Kidney glomerular epithelial cell (primary cell): ENCODE measurements around the gene KAZALD1.

Source experiments
- DNase-seq: peaks from one replicate; lab custom pipeline; 2025; lab: John Stamatoyannopoulos, UW

The KAZALD1 gene

GRCh38 chr10:101047961-101048892 is 13.6 kb upstream of the KAZALD1 start:
- no peak for DNase-seq

GRCh38 chr10:101050208-101051069 is 11.3 kb upstream of the KAZALD1 start:
- DNase-seq: peak; percentile 7

GRCh38 chr10:101052285-101052684 is 9.5 kb upstream of the KAZALD1 start:
- peak; percentile 7 for DNase-seq

- no peak for DNase-seq
Observed at GRCh38 chr10:101053516-101053915, 8.3 kb upstream of the KAZALD1 start.

GRCh38 chr10:101054351-101054750 is 7.4 kb upstream of the KAZALD1 start:
- DNase-seq: no peak

- DNase-seq: no peak
Observed at GRCh38 chr10:101054876-101055275, 6.9 kb upstream of the KAZALD1 start.

GRCh38 chr10:101055411-101055810 is 6.4 kb upstream of the KAZALD1 start:
- no peak for DNase-seq

GRCh38 chr10:101056365-101057151 is 5.2 kb upstream of the KAZALD1 start:
- DNase-seq: no peak

GRCh38 chr10:101060036-101060950 is 1.5 kb upstream of the KAZALD1 start:
- DNase-seq: peak; percentile 96

- peak; percentile 86 for DNase-seq
Observed at GRCh38 chr10:101060951-101061623, 702 bp upstream of the KAZALD1 start.

- DNase-seq: no peak
Observed at GRCh38 chr10:101062232-101063049, 652 bp downstream of the KAZALD1 start.

GRCh38 chr10:101063050-101063525 is 1.3 kb downstream of the KAZALD1 start:
- no peak for DNase-seq

- no peak for DNase-seq
Observed at GRCh38 chr10:101063548-101064414, 2.0 kb downstream of the KAZALD1 start.

- no peak for DNase-seq
Observed at GRCh38 chr10:101064415-101065030, 2.7 kb downstream of the KAZALD1 start.

GRCh38 chr10:101065481-101066145 is 3.8 kb downstream of the KAZALD1 start:
- no peak for DNase-seq

- no peak for DNase-seq
Observed at GRCh38 chr10:101066146-101066895, 4.5 kb downstream of the KAZALD1 start.
